Subcutaneous abdominal adipose tissue (tissue), 5 donors: ENCODE data around the gene GRP.

Experiments
- H3K27ac ChIP-seq: one replicate; pipeline ENCODE4 v1.7.0; 2013; ENCODE audit warnings: low read depth, mild to moderate bottlenecking, inconsistent platforms, low read length, moderate library complexity
- H3K27me3 ChIP-seq, 5 donors: one replicate each; pipeline ENCODE4 v1.7.0; 2013; ENCODE audit warnings: low read length in 5 of 5, inconsistent platforms in 1 of 5; ENCODE audit not compliant: control insufficient read depth in 5 of 5, insufficient read depth in 4 of 5
- H3K36me3 ChIP-seq, 5 donors: one replicate each; pipeline ENCODE4 v1.7.0; 2013; ENCODE audit warnings: low read length in 5 of 5; ENCODE audit not compliant: control insufficient read depth in 5 of 5, insufficient read depth in 5 of 5
- H3K4me1 ChIP-seq, 5 donors: one replicate each; pipeline ENCODE4 v1.7.0; 2013; ENCODE audit warnings: low read length in 5 of 5, mild to moderate bottlenecking in 3 of 5, moderate library complexity in 1 of 5; ENCODE audit not compliant: control insufficient read depth in 5 of 5, insufficient read depth in 5 of 5
- H3K4me3 ChIP-seq, 5 donors: one replicate each; pipeline ENCODE4 v1.7.0; 2013; ENCODE audit warnings: low read length in 5 of 5, low read depth in 1 of 5
- H3K9ac ChIP-seq, 5 donors: one replicate each; pipeline ENCODE4 v1.7.0; 2013; ENCODE audit warnings: low read length in 5 of 5, mild to moderate bottlenecking in 4 of 5, moderate library complexity in 3 of 5
- H3K9me3 ChIP-seq, 5 donors: one replicate each; pipeline ENCODE4 v1.7.0; 2013; ENCODE audit warnings: low read length in 5 of 5; ENCODE audit not compliant: control insufficient read depth in 5 of 5
- donor health status: healthy.
- donor health status: healthy.
- donor health status: healthy.
- donor health status: healthy.
- donor health status: healthy.

Gene GRP

DNA sequence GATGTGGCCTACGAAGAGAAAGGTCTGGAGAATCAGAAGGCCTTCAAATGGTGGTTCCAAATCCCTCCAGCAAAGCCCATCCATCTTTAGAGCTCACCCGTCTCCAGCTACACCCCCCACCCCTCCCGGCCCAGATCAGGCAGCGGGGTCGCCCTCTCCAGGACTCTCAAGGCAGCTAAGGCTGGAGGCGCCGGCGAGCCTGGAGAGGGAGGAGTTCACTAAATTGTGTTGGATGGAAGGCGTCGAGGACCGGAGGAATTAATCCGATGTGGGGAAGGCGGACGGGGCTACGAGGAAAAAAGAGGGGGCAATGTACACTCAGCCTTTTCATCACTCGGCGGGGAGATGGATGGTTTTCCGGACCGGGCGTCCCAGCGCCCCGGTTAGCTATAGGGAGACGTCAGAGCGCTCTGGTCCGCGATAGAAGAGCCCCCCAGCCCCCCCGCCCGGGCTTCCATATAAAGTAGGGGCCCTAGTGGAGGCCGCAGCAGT, at the start of gene GRP:
TSS of gene GRP (plus strand) at position 487 of the 492 bp plus-strand sequence. CDS start 108 bp downstream, outside the sequence.
- H3K9ac ChIP-seq, result no peak within 1 kb of the TSS
- H3K9me3 ChIP-seq, result peaks cover 0 to 3% (median 0%) of the 10 kb centered on the region in 5 donors
- no peak within 1 kb of the TSS for H3K27ac ChIP-seq
- H3K27me3 ChIP-seq, result peaks cover 30 to 39% (median 35%) of the 10 kb centered on the region in 5 donors
- H3K4me3 ChIP-seq, result no peak within 1 kb of the TSS
- H3K4me1 ChIP-seq, result peaks cover 0 to 4% (median 0%) of the 10 kb centered on the region in 5 donors
- no peaks in the 10 kb centered on the region for H3K36me3 ChIP-seq

DNA sequence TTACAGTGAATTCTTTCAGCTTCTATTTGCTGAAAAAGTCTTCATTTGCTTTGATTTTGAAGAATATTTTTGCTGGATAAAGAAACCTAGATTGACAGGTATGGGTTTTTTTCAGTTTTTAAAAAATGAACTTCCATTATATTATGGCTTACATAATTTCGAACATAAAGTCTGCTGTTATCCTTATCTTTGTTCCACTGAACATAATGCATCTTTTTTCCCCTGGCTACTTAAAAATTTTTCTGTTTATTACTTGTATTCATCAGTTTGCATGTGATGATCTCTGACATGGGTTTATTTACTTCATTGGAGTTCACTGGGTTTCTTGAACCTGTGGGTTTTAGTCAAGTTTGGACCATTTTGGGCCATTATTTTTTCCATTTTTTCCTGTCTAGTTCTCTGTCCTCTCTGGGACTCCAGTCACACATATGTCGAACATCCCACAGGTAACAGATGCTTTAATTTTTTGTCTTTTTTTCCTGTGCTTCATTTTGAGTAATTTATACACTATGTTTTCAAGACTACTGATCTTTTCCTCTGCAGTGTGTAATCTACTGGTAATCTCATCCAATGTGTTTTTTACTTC, 47.2 kb upstream of the GRP start:
- no peaks in the 10 kb centered on the region for H3K27me3 ChIP-seq
- no peaks in the 10 kb centered on the region for H3K36me3 ChIP-seq

DNA sequence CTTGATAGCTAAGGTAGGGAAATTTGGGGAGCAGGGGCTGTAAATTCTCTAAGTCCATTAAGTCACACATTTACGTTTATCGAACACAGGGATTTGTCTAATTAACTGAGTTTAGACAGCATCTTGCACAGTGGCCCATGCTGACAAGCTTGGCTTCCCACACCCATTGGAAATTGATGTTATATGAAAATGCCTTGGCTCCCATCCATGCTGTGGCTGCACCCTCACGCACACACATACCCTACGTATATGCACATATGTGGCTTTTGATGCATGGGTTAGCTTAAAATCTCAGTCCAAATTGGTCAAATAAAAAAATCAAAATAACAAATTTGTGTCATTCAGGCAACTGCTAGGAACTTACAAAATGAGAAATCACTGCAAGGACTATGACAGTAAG, 42.5 kb upstream of the GRP start:
- Histone ChIP-seq H3K27ac (no peak overlapping the region), H3K4me3 (no peak overlapping the region), H3K9ac (no peak overlapping the region), H3K27me3 (peaks cover 0 to 6% (median 0%) of the 10 kb centered on the region in 5 donors), H3K36me3 (no peaks in the 10 kb centered on the region), H3K9me3 (peaks cover 2 to 19% (median 14%) of the 10 kb centered on the region in 5 donors), H3K4me1 (no peaks in the 10 kb centered on the region)

More for the DNA sequence above, 47.2 kb upstream of the GRP start:
- Histone ChIP-seq H3K27ac (no peak overlapping the region), H3K4me3 (no peak overlapping the region), H3K9me3 (peaks cover 5 to 24% (median 21%) of the 10 kb centered on the region in 5 donors), H3K4me1 (no peaks in the 10 kb centered on the region), H3K9ac (no peak overlapping the region)

DNA sequence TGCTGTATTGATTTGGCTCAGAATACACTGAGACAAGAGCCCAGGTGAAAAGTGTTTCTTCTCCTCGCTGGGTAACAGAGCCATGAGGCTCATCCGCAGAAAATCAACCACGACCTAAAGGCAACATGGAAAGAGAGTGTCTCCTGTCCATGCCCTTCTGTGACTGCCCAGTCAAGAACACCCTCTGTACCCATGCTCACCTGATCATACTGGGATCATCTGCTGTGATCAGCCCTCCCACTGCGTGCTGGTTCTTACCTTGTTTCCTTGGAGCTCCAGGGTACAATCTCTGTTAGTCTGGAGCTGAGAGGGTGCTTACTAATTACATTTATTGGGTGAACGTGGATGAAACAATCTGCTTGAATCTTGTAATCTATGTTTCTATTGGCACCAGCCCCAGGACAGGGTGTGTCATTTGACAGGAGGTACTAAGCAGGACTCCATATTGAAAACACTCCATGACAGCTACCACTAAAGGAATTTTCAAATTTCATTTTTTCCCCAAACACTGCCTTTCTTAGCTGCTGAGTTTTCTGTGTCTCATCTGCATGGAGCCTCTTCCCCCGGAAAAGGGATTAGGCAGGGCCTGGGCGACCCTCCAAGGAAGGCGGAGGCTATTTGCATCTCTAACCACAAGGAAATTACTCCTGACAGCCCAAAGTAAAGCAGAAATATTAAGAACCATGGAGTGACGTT, 39.7 kb upstream of the GRP start:
- no peaks in the 10 kb centered on the region for H3K4me1 ChIP-seq
- H3K4me3 ChIP-seq, result no peak overlapping the region
- H3K36me3 ChIP-seq, result no peaks in the 10 kb centered on the region
- H3K27me3 ChIP-seq, result peaks cover 0 to 6% (median 0%) of the 10 kb centered on the region in 5 donors
- H3K27ac ChIP-seq, result no peak overlapping the region
- no peaks in the 10 kb centered on the region for H3K9me3 ChIP-seq
- H3K9ac ChIP-seq, result no peak overlapping the region

DNA sequence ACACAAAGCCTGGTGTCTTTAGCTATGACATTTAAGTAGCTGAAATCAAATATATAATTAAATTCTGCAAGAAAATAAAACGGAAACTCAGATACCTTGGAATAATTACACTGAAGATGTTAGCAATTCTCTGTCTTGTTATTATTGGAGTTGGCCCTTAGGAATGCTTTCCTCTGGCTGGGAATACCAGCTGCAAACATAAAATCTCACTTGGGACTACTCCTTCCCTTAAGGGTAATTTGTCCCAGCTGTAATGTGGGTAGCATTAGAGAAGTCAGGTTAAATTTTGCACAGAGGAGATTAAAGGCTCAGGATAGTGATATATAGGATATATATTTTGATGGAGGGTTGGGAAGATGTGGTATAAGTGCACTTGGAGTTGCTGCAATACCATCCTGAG, 37.3 kb upstream of the GRP start:
- Histone ChIP-seq H3K9ac (no peak overlapping the region), H3K9me3 (peaks cover 0 to under 1% (median 0%) of the 10 kb centered on the region in 5 donors), H3K4me3 (no peak overlapping the region), H3K27me3 (peaks cover 0 to 6% (median 0%) of the 10 kb centered on the region in 5 donors), H3K27ac (no peak overlapping the region), H3K4me1 (no peaks in the 10 kb centered on the region), H3K36me3 (no peaks in the 10 kb centered on the region)

DNA sequence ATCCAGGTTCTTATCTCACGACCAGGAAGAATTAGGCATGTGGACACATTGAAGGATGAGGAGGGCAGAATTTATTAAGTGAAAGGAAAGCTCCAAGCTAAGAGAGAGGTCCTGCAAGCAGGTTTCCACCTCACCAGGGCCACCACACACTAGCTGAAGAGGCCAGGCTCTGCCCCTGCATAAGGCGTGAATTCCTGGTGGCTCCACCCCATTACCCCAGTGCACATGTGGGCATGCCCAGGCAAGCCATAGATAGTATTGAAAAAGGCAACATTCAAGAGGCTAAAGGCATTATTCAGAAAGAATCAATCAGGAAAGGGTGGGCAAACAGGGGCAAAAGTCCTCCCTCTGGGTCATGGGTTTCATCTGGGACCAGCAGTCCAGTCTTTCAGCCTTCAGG, 30.9 kb upstream of the GRP start:
- Histone ChIP-seq H3K27ac (no peak overlapping the region), H3K27me3 (no peaks in the 10 kb centered on the region), H3K4me1 (no peaks in the 10 kb centered on the region), H3K36me3 (no peaks in the 10 kb centered on the region), H3K9ac (no peak overlapping the region), H3K4me3 (no peak overlapping the region), H3K9me3 (peaks cover 0 to 6% (median 0%) of the 10 kb centered on the region in 5 donors)

DNA sequence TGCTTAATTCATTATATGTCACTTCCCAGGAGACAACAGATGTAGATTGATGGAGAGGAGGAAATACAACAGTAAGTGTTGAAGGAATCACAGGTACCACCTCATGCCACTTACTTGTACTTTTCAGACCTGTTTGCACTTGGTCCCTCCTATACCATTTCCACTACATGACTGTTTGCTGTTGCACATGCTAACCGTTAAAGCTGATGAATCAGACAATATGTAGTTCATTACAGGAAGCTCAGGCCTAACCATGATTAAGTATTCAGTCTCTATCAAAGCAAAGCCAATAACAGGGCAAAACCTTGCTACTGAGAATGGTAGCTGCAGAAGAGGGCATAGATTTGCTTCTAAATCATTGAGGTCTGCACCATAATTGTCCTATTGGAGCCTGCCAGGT, 30.2 kb upstream of the GRP start:
- no peaks in the 10 kb centered on the region for H3K27me3 ChIP-seq
- peaks cover 0 to 6% (median 0%) of the 10 kb centered on the region in 5 donors for H3K9me3 ChIP-seq
- H3K9ac ChIP-seq, result no peak overlapping the region
- H3K4me1 ChIP-seq, result no peaks in the 10 kb centered on the region
- no peaks in the 10 kb centered on the region for H3K36me3 ChIP-seq
- no peak overlapping the region for H3K27ac ChIP-seq
- no peak overlapping the region for H3K4me3 ChIP-seq

DNA sequence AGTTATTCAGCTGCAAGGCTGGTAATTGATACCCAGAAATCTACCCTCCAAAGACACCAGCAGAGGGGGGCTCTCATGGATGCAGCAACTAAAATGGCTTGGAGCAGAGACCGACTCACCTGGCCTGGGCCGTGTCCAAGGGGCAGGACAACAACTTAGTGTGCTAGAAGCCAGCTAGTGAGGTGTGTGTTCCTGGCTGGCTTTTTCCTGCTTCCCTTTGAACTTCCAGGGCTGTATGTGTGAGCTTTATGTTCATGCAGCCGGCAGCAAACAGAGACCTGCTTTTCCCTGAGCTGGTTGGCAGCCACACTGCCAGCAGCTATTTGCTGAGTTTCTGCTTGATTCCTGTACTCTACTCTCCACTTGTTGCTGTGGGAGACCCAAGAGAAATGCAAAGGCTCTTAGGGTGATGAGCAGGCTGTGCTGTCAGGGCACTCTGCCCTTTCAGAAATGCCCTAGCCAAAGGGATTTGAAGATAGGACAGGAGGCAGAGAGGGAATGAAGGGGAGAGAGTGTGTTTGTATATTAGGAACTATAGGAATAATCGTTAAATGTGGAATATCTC, 23.7 kb upstream of the GRP start:
- no peaks in the 10 kb centered on the region for H3K36me3 ChIP-seq
- no peaks in the 10 kb centered on the region for H3K27me3 ChIP-seq
- no peak overlapping the region for H3K4me3 ChIP-seq
- no peak overlapping the region for H3K9ac ChIP-seq
- H3K9me3 ChIP-seq, result no peaks in the 10 kb centered on the region
- no peaks in the 10 kb centered on the region for H3K4me1 ChIP-seq
- no peak overlapping the region for H3K27ac ChIP-seq

DNA sequence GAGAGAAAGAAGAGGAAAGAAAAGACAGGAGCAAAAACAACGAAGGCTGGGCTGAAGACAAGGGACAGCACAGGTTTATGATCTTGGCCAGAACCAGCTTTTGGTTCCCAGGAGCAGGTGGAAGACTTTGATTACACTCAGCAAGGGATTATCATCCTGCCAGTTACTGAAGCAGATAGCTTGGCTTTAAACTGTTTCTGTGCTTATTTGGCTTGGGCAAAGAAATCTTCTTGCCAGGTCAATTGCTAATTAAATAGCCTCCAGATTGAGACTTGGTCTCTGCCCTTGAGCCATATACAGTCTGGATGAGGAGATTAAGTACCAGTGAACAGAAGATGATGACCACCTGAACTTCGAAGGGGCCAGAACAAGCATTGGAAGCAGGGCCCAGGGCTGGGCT, 22.3 kb upstream of the GRP start:
- no peak overlapping the region for H3K27ac ChIP-seq
- peaks cover 0 to 1% (median 0%) of the 10 kb centered on the region in 5 donors for H3K27me3 ChIP-seq
- H3K4me3 ChIP-seq, result no peak overlapping the region
- no peaks in the 10 kb centered on the region for H3K36me3 ChIP-seq
- no peak overlapping the region for H3K9ac ChIP-seq
- no peaks in the 10 kb centered on the region for H3K4me1 ChIP-seq
- no peaks in the 10 kb centered on the region for H3K9me3 ChIP-seq

DNA sequence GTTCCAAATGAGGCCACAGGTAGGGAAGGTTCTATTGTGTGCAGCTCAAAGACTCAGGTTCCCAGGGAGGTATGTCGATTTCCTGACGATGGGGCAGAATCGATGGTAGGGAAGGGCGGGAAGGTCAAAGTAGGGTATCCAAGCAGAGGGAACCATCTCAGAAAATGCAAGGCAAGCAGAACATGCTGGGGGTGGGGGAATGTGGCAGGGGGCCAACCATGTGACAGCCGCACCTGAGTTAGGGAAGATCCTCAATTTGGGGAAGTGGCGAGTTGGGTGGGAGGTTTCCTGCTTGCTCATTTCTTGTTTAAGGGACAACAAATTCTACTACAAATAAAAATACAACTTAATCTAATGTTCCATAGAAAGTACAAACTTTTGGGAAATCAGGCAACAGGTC, 21.7 kb upstream of the GRP start:
- H3K9ac ChIP-seq, result no peak overlapping the region
- H3K4me3 ChIP-seq, result no peak overlapping the region

More for the DNA sequence above, 21.7 kb upstream of the GRP start:
- Histone ChIP-seq H3K4me1 (no peaks in the 10 kb centered on the region), H3K36me3 (no peaks in the 10 kb centered on the region), H3K27ac (no peak overlapping the region), H3K27me3 (peaks cover 0 to 3% (median 0%) of the 10 kb centered on the region in 5 donors), H3K9me3 (no peaks in the 10 kb centered on the region)
